Thymus (tissue), 11 donors: ENCODE data around the gene AIF1L. TPM values are rescaled to one million over a fixed set of nuclear protein-coding genes. Genes with fewer than 3 reads are reported as not detected.
"Not testable (repeated sequence)": the region's sequence is repeated elsewhere in the genome, so short reads cannot be mapped to it uniquely, and the experiment has no call there.

Experiments used
- DNase-seq, 9 donors: peaks; one replicate each; pipeline ENCODE4 v3.0.0-alpha.2; 2013; ENCODE audit warnings: low spot score in 9 of 9, low read depth in 6 of 9, missing footprints in 1 of 9
- H3K27ac ChIP-seq, 2 donors: one replicate each; pipeline ENCODE4 v1.5.1; 2013; ENCODE audit warnings: control low read depth in 1 of 2, low read depth in 1 of 2, low read length in 1 of 2, mild to moderate bottlenecking in 1 of 2, moderate library complexity in 1 of 2
- H3K27me3 ChIP-seq, 2 donors: one replicate each; pipeline ENCODE4 v1.5.1; 2013; ENCODE audit warnings: low read length in 1 of 2; ENCODE audit not compliant: control insufficient read depth in 2 of 2, insufficient read depth in 1 of 2
- H3K36me3 ChIP-seq, 2 donors: one replicate each; pipeline ENCODE4 v1.5.1; 2013; ENCODE audit warnings: low read length in 1 of 2, mild to moderate bottlenecking in 1 of 2, moderate library complexity in 1 of 2; ENCODE audit not compliant: control insufficient read depth in 2 of 2, insufficient read depth in 2 of 2
- H3K4me1 ChIP-seq, 2 donors: one replicate each; pipeline ENCODE4 v1.5.1; 2013; ENCODE audit warnings: low read length in 2 of 2; ENCODE audit not compliant: control insufficient read depth in 2 of 2, insufficient read depth in 2 of 2
- H3K4me3 ChIP-seq, 2 donors: one replicate each; pipeline ENCODE4 v1.5.1; 2013; ENCODE audit warnings: low read length in 2 of 2, control low read depth in 1 of 2, mild to moderate bottlenecking in 1 of 2
- H3K9me3 ChIP-seq, 2 donors: one replicate each; pipeline ENCODE4 v1.5.1; 2013; ENCODE audit warnings: low read length in 1 of 2, mild to moderate bottlenecking in 1 of 2; ENCODE audit not compliant: control insufficient read depth in 2 of 2, insufficient read depth in 1 of 2
- WGBS: extraction: QIAGEN DNeasy Blood & Tissue Kit; methylation state at CpG from one replicate; pipeline ENCODE4 v1.1.7; 2013; 5-methylcytosine and 5-hydroxymethylcytosine counted together
- polyA plus RNA-seq: library from polyadenylated mRNA; stranded (reverse); fragments of 200-250 nt; gene quantifications from one replicate; pipeline ENCODE4 v1.2.3, GENCODE V29; 2013
- total RNA-seq: library from RNA; stranded (reverse); fragments of 120-200 nt; gene quantifications from one replicate; pipeline ENCODE4 v1.2.4, GENCODE V29; 2013
- donor health status: healthy.

Gene AIF1L
- total and polyA plus RNA-seq, 2 donors: 2.5 to 4.4 TPM

DNA sequence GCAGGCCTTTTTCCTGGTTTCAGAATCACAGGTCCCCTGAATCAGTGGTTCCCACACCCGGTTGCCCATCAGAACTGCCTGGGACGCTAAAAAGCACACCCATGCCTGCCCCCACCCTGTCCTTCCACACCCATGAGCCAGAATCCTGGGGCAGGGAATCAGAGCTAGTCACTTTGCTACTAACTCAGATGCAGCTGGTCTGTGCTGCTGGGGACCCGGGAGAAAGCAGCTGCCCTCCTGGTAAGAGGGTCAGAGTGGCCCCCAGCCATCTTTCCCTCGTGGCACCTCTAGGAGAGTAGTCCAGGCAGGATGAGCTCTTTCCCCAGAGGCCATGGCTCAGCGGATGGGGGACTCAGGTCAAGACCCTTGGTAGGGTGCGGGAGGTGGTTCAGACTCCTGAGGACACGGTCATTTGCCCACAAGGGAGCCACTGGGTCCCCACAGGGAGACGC, 17.8 kb downstream of the AIF1L start:
- DNase-seq: no peak
- Histone ChIP-seq H3K27me3 (peaks cover 0 to 17% of the 10 kb centered on the region in 2 donors), H3K36me3 (no peaks in the 10 kb centered on the region), H3K4me3 (no peak overlapping the region), H3K4me1 (no peaks in the 10 kb centered on the region), H3K9me3 (no peaks in the 10 kb centered on the region), H3K27ac (no peak overlapping the region)
- WGBS: 96% methylated on average over 8 of the region's 8 CpGs

GRCh38 chr9:131115360-131115742, 19.0 kb downstream of the AIF1L start:
- H3K27me3 ChIP-seq: peaks cover 0 to 17% of the 10 kb centered on the region in 2 donors
- DNase-seq, H3K4me1 ChIP-seq, H3K9me3 ChIP-seq, H3K36me3 ChIP-seq, H3K27ac ChIP-seq, H3K4me3 ChIP-seq: not testable (repeated sequence)
- 98% methylated on average over 6 of the region's 6 CpGs for WGBS

DNA sequence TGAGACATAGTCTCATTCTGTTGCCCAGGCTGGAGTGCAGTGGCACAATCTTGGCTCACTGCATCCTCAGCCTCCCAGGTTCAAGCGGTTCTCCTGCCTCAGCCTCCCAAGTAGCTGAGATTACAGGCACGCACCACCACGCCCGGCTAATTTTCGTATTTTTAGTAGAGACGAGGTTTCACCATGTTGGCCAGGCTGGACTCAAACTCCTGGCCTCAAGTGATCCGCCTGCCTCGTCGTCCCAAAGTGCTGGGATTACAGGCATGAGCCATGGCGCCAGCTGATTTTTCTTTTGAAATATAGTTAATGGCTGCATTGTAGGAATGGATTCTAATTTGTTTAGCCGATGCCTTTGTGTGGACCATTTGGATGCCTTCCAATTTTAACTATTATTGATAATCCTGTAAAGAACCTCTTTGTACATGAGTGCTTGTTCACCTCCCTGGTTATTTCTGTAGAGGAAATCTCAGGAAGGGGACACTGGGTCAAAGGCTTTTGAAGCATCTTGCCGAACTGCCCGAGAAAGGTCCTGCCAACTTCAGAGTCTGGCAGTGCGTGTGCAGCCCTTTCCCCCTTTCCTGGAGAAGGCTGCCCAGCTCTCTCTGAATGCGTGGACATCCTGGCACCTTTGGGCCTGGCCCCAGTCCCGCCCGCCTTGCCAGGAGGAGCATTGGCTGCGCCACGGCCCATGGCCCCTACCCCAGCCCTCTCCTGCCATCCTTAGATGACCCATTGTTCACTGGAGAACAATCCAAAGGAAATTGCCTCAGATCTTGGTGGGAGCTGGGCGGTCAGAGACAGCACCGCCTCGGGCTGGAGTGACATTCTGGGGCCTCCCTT, 20.2 kb downstream of the AIF1L start:
- H3K27me3 ChIP-seq: peaks cover 0 to 16% of the 10 kb centered on the region in 2 donors
- no peaks in the 10 kb centered on the region for H3K9me3 ChIP-seq
- DNase-seq: no peak
- H3K4me3 ChIP-seq: no peak overlapping the region
- no peak overlapping the region for H3K27ac ChIP-seq
- H3K36me3 ChIP-seq: no peaks in the 10 kb centered on the region
- no peaks in the 10 kb centered on the region for H3K4me1 ChIP-seq
- 91% methylated on average over 22 of the region's 22 CpGs for WGBS

- no peak for DNase-seq
- 40% methylated on average over 13 of the region's 13 CpGs for WGBS
- no peaks in the 10 kb centered on the region for H3K9me3 ChIP-seq
- no peaks in the 10 kb centered on the region for H3K36me3 ChIP-seq
- H3K4me3 ChIP-seq: no peak overlapping the region
- peaks cover 0 to 11% of the 10 kb centered on the region in 2 donors for H3K27me3 ChIP-seq
- H3K27ac ChIP-seq: no peak overlapping the region
- no peaks in the 10 kb centered on the region for H3K4me1 ChIP-seq
These were observed 20.9 kb downstream of the AIF1L start for GRCh38 chr9:131117121-131117761.

GRCh38 chr9:131117762-131118145, 21.4 kb downstream of the AIF1L start:
- no peaks in the 10 kb centered on the region for H3K4me1 ChIP-seq
- H3K4me3 ChIP-seq: no peak overlapping the region
- 94% methylated on average over 4 of the region's 4 CpGs for WGBS
- no peak overlapping the region for H3K27ac ChIP-seq
- H3K27me3 ChIP-seq: peaks cover 0 to 11% of the 10 kb centered on the region in 2 donors
- DNase-seq: no peak
- H3K9me3 ChIP-seq: no peaks in the 10 kb centered on the region
- H3K36me3 ChIP-seq: no peaks in the 10 kb centered on the region

DNA sequence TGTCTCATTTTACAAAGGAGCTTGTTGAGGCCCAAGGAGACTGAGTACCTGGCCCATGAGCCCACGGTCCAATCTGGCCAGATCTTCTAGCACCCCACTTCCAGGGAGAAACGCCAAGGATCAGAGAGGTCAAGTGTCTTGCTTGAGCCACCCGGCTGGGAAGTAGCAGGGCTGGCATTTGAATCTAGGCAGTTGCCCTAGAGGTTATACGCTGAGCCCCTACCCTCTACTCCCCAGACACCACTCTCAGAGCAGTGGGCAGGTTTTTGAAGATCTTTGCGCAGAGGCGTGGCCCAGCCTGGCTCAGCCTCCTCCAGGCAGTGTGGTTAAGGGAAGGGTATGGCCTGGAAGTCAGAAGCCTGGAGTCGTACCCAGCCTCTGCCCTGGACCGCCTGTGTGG, 23.3 kb downstream of the AIF1L start:
- no peak for DNase-seq

GRCh38 chr9:131120620-131121228, 24.4 kb downstream of the AIF1L start:
- Histone ChIP-seq H3K4me1 (peaks cover 4 to 6% of the 10 kb centered on the region in 2 donors), H3K9me3 (no peaks in the 10 kb centered on the region), H3K36me3 (no peaks in the 10 kb centered on the region), H3K4me3 (no peak overlapping the region), H3K27me3 (peaks cover 0 to 11% of the 10 kb centered on the region in 2 donors), H3K27ac (no peak overlapping the region)
- WGBS: 97% methylated on average over 7 of the region's 7 CpGs
- no peak for DNase-seq

More for the DNA sequence above, 23.3 kb downstream of the AIF1L start:
- Histone ChIP-seq H3K27me3 (peaks cover 0 to 11% of the 10 kb centered on the region in 2 donors), H3K4me3 (no peak overlapping the region), H3K27ac (no peak overlapping the region), H3K9me3 (no peaks in the 10 kb centered on the region), H3K4me1 (peaks cover 2% of the 10 kb centered on the region in 2 donors), H3K36me3 (no peaks in the 10 kb centered on the region)
- WGBS: 92% methylated on average over 8 of the region's 8 CpGs

- Histone ChIP-seq H3K4me3 (no peak overlapping the region), H3K4me1 (peaks cover 6 to 9% of the 10 kb centered on the region in 2 donors), H3K36me3 (no peaks in the 10 kb centered on the region), H3K9me3 (no peaks in the 10 kb centered on the region), H3K27me3 (peaks cover 0 to 11% of the 10 kb centered on the region in 2 donors), H3K27ac (no peak overlapping the region)
- 98% methylated on average over 2 of the region's 2 CpGs for WGBS
- DNase-seq: no peak
These were observed 25.0 kb downstream of the AIF1L start for GRCh38 chr9:131121346-131121745.

- Histone ChIP-seq H3K4me1 (peaks cover 9 to 16% of the 10 kb centered on the region in 2 donors), H3K27me3 (peaks cover 0 to 6% of the 10 kb centered on the region in 2 donors), H3K4me3 (no peak overlapping the region), H3K27ac (no peak overlapping the region), H3K36me3 (peaks cover 0 to 4% of the 10 kb centered on the region in 2 donors), H3K9me3 (no peaks in the 10 kb centered on the region)
- no peak for DNase-seq
- 88% methylated on average over 2 of the region's 2 CpGs for WGBS
These were observed 25.8 kb downstream of the AIF1L start for GRCh38 chr9:131122158-131122557.
